ENCODE data around the gene NRGN.

Gene NRGN

DNA sequence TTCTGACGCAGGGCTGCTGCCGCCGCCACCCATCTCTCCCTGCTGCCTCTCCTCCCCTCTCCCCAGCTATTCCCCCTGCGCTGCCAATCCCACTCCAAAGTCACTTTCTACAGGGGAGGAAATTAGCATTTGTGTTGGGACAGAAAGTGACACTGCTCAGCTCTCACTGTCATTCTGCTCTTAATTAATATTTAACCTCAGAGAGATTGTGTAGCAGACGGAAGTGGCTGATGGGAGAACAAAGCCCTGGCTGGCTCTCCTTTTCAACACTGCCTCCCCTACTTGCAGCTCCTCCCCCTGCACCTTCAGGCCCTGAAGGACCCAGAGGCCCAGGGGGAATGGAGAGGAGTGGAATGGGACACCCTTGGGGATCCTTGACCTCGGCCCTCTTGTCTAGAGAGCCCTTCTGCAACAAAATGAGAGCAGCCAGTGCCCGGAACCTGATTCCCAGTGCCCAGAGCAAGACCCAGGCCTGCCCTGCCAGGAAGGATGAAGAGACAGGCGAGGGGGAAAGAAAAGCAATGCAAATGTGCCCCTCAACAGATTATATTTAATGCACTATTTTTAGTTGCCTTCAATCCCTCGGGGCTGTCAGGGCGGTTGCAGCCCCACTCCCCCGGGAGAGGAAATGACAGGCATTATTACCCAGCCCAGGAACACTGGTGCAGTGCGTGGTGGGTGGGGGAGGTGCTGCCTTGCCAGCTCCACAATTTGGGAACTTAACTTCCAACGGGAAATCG is 14.6 kb upstream of the NRGN start:
- no peak overlapping the region for H3K4me3 ChIP-seq (ENCODE audit: low read depth, low read length)
- POLR2A ChIA-PET, result no interaction called here
- DNase-seq (ENCODE audit: low read depth, low spot score), result no peak
- CTCF ChIA-PET, result interaction anchor here (1.0 to 2.2 kb wide), 6 partner anchors 9 to 56 kb away, joined by 3 to 5 read pairs (median 3); partner anchors contain the start of gene NRGN
- TF ChIP-seq, protein P1, sequence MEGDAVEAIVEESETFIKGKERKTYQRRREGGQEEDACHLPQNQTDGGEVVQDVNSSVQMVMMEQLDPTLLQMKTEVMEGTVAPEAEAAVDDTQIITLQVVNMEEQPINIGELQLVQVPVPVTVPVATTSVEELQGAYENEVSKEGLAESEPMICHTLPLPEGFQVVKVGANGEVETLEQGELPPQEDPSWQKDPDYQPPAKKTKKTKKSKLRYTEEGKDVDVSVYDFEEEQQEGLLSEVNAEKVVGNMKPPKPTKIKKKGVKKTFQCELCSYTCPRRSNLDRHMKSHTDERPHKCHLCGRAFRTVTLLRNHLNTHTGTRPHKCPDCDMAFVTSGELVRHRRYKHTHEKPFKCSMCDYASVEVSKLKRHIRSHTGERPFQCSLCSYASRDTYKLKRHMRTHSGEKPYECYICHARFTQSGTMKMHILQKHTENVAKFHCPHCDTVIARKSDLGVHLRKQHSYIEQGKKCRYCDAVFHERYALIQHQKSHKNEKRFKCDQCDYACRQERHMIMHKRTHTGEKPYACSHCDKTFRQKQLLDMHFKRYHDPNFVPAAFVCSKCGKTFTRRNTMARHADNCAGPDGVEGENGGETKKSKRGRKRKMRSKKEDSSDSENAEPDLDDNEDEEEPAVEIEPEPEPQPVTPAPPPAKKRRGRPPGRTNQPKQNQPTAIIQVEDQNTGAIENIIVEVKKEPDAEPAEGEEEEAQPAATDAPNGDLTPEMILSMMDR (IDR thresholded peaks at IDR 0.05; ENCODE audit: insufficient read depth, low read length, missing control alignments), result no peak

DNA sequence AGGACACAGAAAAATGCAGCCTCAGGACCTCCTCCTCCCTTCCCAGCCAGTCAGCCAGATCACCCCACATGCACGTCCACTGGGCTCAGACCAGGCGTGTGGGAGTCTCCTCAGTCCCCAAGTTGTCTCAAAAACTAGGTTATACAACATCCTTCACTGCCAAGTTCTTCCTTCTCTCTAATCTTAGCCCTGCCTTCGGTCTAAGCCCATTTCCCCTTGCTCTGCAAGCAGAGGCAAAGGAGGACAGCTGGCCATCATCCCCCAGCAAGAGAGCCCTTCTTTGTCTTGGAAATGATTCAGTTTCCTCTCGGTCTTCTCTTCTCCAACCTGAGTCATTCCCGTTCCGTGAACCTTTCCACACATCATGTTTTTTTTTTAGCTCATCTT is 14.0 kb upstream of the NRGN start:
- no peak for DNase-seq (ENCODE audit: low read depth, low spot score)
- POLR2A ChIA-PET, result no interaction called here
- CTCF ChIA-PET, result interaction anchor here (1.3 to 2.2 kb wide), 3 partner anchors 8 to 57 kb away, joined by 3 to 5 read pairs (median 3); partner anchors contain the start of gene NRGN
- TF ChIP-seq, protein P1 (IDR thresholded peaks at IDR 0.05; ENCODE audit: insufficient read depth, low read length, missing control alignments), result no peak
- no peak overlapping the region for H3K4me3 ChIP-seq (ENCODE audit: low read depth, low read length)

DNA sequence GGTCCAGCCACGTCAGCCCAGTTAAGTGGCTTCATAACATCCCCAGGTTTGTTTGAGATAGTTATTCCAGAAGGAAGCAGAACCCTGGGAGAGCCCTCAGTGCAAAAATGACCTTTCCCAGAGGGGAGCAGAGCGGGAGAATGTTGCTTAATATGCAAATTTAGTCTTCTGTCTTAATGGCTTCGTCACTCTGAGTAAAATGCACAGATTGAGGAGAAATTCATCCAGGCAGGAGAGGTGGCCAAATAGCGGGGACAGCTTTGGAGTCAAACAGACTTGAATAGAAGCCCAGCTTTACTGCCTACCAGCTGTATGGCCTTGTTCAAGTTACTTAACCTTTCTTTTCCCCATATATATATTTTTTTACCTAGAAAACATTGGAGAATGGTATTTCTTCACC is 12.3 kb upstream of the NRGN start:
- no peak overlapping the region for H3K4me3 ChIP-seq (ENCODE audit: low read depth, low read length)
- no peak for DNase-seq (ENCODE audit: low read depth, low spot score)
- CTCF ChIA-PET, result no interaction called here
- TF ChIP-seq, protein P1 (IDR thresholded peaks at IDR 0.05; ENCODE audit: insufficient read depth, low read length, missing control alignments), result no peak
- POLR2A ChIA-PET, result no interaction called here

GRCh38 chr11:124728134-124728533 is 11.6 kb upstream of the NRGN start:
- ChIA-PET POLR2A (no interaction called here), CTCF (no interaction called here)
- no peak for DNase-seq (ENCODE audit: low read depth, low spot score)
- H3K4me3 ChIP-seq (ENCODE audit: low read depth, low read length), result no peak overlapping the region
- TF ChIP-seq, protein P1 (IDR thresholded peaks at IDR 0.05; ENCODE audit: insufficient read depth, low read length, missing control alignments), result no peak

DNA sequence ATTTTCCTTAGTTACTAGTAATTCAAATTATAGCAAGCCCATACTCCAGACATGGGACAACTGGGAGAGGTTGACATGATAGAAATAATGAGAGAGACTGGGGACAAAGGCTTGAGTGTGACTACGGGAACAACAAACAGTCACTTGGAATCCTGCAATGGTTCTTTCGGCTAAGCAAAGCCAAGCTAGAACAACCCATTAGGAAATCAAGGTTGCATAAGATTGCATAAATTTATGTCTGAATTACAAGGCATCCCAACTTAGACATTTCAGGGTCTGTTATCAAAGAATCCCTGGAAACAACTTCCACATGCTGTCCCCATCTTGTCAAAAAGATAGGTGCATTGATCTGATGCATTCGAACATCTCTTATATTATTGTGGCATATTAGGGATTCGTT is 10.2 kb upstream of the NRGN start:
- ChIA-PET CTCF (no interaction called here), POLR2A (no interaction called here)
- no peak for DNase-seq (ENCODE audit: low read depth, low spot score)
- TF ChIP-seq, protein P1 (IDR thresholded peaks at IDR 0.05; ENCODE audit: insufficient read depth, low read length, missing control alignments), result no peak
- H3K4me3 ChIP-seq (ENCODE audit: low read depth, low read length), result no peak overlapping the region

DNA sequence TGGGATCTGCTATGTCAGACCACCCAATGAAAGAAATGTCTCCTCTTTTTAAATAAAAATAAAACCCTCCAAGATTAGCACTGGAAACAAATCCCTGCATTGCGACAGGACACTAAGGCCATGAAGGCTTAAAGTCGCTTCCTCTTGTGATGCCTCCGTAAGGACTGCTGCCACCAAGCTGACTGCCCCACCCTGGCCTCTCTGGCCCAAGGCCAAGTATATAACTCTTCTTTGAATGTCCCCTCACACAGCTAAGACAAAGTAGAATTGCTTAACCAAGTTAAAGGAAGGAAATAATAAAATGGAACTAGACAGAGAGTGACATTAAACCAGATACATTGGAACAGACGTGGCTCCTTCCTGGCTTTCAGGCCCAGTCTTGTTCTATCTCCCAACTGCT is 7.5 kb upstream of the NRGN start:
- TF ChIP-seq, protein P1 (IDR thresholded peaks at IDR 0.05; ENCODE audit: insufficient read depth, low read length, missing control alignments), result no peak
- ChIA-PET CTCF (interaction anchor here (1.9 kb wide), 1 partner anchor 63 kb away, joined by 5 read pairs; no protein-coding TSS in a partner anchor), POLR2A (no interaction called here)
- no peak for DNase-seq (ENCODE audit: low read depth, low spot score)
- H3K4me3 ChIP-seq (ENCODE audit: low read depth, low read length), result no peak overlapping the region

Measured in AG04449 (cell line).